ENCODE data around the gene ARFGEF2.
"Not testable (repeated sequence)": the region's sequence is repeated elsewhere in the genome, so short reads cannot be mapped to it uniquely, and the experiment has no call there.

Gene ARFGEF2

GRCh38 chr20:48971956-48972355 lies 50.4 kb downstream of the ARFGEF2 start:
- no peak overlapping the region for H3K4me3 ChIP-seq (replicated peaks; ENCODE audit: low read depth, low read length)
- TF ChIP-seq CTCF (IDR thresholded peaks at IDR 0.05; ENCODE audit: low read length, missing control alignments): no peak
- DNase-seq (ENCODE audit: low read depth): no peak

GRCh38 chr20:48972816-48973215 lies 51.3 kb downstream of the ARFGEF2 start:
- no peak for DNase-seq (ENCODE audit: low read depth)
- H3K4me3 ChIP-seq (replicated peaks; ENCODE audit: low read depth, low read length): no peak overlapping the region
- no peak for TF ChIP-seq CTCF (IDR thresholded peaks at IDR 0.05; ENCODE audit: low read length, missing control alignments)

- TF ChIP-seq CTCF (IDR thresholded peaks at IDR 0.05; ENCODE audit: low read length, missing control alignments): no peak
These were observed 54.4 kb downstream of the ARFGEF2 start for GRCh38 chr20:48975955-48976354.

GRCh38 chr20:48979980-48980379 lies 58.5 kb downstream of the ARFGEF2 start:
- not testable (repeated sequence) for H3K4me3 ChIP-seq (replicated peaks; ENCODE audit: low read depth, low read length); DNase-seq (ENCODE audit: low read depth)

More at GRCh38 chr20:48975955-48976354, 54.4 kb downstream of the ARFGEF2 start:
- no peak for DNase-seq (ENCODE audit: low read depth)
- H3K4me3 ChIP-seq (replicated peaks; ENCODE audit: low read depth, low read length): no peak overlapping the region

- H3K4me3 ChIP-seq (replicated peaks; ENCODE audit: low read depth, low read length): no peak overlapping the region
- peak; percentile 86 for DNase-seq (ENCODE audit: low read depth)
- no peak for TF ChIP-seq CTCF (IDR thresholded peaks at IDR 0.05; ENCODE audit: low read length, missing control alignments)
These were observed 62.2 kb downstream of the ARFGEF2 start for GRCh38 chr20:48983423-48984400.

- H3K4me3 ChIP-seq (replicated peaks; ENCODE audit: low read depth, low read length): no peak overlapping the region
- no peak for TF ChIP-seq CTCF (IDR thresholded peaks at IDR 0.05; ENCODE audit: low read length, missing control alignments)
- no peak for DNase-seq (ENCODE audit: low read depth)
These were observed 63.2 kb downstream of the ARFGEF2 start for GRCh38 chr20:48984575-48985219.

GRCh38 chr20:48986899-48987298 lies 65.4 kb downstream of the ARFGEF2 start:
- TF ChIP-seq CTCF (IDR thresholded peaks at IDR 0.05; ENCODE audit: low read length, missing control alignments): peak; percentile 45
- peak; percentile 6 for DNase-seq (ENCODE audit: low read depth)
- no peak overlapping the region for H3K4me3 ChIP-seq (replicated peaks; ENCODE audit: low read depth, low read length)
